Calu3 (cell line): ENCODE data around the gene OCA2. TPM values are rescaled to one million over a fixed set of nuclear protein-coding genes. Genes with fewer than 3 reads are reported as not detected.

Source experiments
- BruUV-seq: library from RNA; stranded (reverse); fragments of 400-500 nt; replicated peaks from 2 replicates; lab custom pipeline; 2021; lab: Mats Ljungman, UMichigan
- CTCF ChIA-PET: fragments of 300-600 bp; sonication (Branson Sonifier 250); formaldehyde crosslinking; loops from one replicate; lab custom pipeline; 2022; ENCODE audit warnings: antibody characterized with exemption; lab: Charles Lee
- DNase-seq: peaks from one replicate; pipeline ENCODE4 v3.0.0; 2022
- H3K27ac Mint-ChIP-seq: one replicate; pipeline ENCODE4 v1.8.0; 2022; ENCODE audit warnings: mixed read lengths; ENCODE audit not compliant: unreplicated experiment
- H3K27me3 Mint-ChIP-seq: one replicate; pipeline ENCODE4 v1.8.0; 2022; ENCODE audit warnings: mixed read lengths; ENCODE audit not compliant: unreplicated experiment
- H3K36me3 Mint-ChIP-seq: one replicate; pipeline ENCODE4 v1.8.0; 2022; ENCODE audit warnings: mild to moderate bottlenecking, moderate library complexity, mixed read lengths; ENCODE audit not compliant: insufficient read depth, unreplicated experiment
- H3K4me1 Mint-ChIP-seq: one replicate; pipeline ENCODE4 v1.8.0; 2022; ENCODE audit warnings: mild to moderate bottlenecking, low read depth, mixed read lengths; ENCODE audit not compliant: unreplicated experiment
- H3K4me3 Mint-ChIP-seq: one replicate; pipeline ENCODE4 v1.8.0; 2022; ENCODE audit warnings: mild to moderate bottlenecking, low read depth, moderate library complexity, mixed read lengths; ENCODE audit not compliant: unreplicated experiment
- H3K9me3 Mint-ChIP-seq: one replicate; pipeline ENCODE4 v1.8.0; 2022; ENCODE audit warnings: low read depth, mixed read lengths; ENCODE audit not compliant: unreplicated experiment
- intact Hi-C: fragments of 100-400 bp; cut with micrococcal nuclease; formaldehyde crosslinking; loops from one replicate; pipeline ENCODE4 v1.10.0; 2022; ENCODE audit not compliant: unreplicated experiment
- total RNA-seq: library from RNA; stranded (reverse); gene quantifications from 2 replicates; pipeline ENCODE4 v1.2.3, GENCODE V29; 2022
- TF ChIP-seq, protein P1 (sequence below): fragments of 200-600 bp; IDR thresholded peaks from one replicate; pipeline ENCODE4 v1.8.0; 2022; ENCODE audit warnings: antibody characterized with exemption; ENCODE audit not compliant: unreplicated experiment

The OCA2 gene
- total RNA-seq, 1 experiment from 2014 or later: not detected

DNA sequence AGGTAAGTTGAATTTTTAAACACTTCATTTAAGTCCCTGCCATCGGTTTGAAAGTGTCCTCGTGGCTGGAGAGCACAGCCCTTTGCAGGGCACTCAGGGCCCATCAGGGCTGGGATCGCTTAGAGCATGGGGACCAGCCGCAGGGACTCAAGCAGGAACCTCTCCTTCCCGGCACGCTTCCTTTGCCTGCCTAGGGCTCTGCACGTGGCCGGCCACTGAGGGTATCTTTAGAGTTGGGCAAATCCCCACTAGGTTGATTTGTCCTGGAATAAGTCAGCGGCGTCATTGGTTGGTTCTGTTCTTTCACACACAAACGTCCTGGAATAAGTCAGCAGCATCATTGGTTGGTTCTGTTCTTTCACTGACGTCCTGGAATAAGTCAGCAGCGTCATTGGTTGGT is 131.6 kb downstream of the OCA2 start:
- no TSS peak for BruUV-seq
- CTCF ChIA-PET: no interaction called here

DNA sequence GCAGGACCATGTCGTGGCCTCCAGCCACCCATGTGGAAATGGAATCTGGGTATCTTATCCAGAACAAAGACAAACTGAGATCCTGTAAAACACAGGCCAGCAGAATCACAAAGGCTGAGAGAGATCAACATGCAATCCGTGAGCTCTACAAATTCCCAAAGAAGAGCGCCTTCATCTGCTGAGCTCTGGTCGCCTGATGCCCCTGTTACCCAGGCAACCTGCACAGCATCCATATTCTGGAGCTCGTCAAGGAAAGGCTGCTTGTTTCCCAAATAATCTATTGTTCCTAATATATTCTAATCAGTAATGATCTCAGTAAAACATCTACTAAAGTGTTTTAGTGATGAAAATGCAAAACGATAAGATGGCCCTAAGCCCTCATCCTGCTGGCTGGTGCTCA is 133.6 kb downstream of the OCA2 start:
- CTCF ChIA-PET: no interaction called here
- Mint-ChIP-seq H3K27ac (no peak overlapping the region), H3K4me3 (no peak overlapping the region), H3K36me3 (no peaks in the 10 kb centered on the region), H3K4me1 (no peaks in the 10 kb centered on the region), H3K27me3 (no peaks in the 10 kb centered on the region), H3K9me3 (no peaks in the 10 kb centered on the region)
- intact Hi-C loops: no loop called here
- no TSS peak for BruUV-seq
- TF ChIP-seq, protein P1, sequence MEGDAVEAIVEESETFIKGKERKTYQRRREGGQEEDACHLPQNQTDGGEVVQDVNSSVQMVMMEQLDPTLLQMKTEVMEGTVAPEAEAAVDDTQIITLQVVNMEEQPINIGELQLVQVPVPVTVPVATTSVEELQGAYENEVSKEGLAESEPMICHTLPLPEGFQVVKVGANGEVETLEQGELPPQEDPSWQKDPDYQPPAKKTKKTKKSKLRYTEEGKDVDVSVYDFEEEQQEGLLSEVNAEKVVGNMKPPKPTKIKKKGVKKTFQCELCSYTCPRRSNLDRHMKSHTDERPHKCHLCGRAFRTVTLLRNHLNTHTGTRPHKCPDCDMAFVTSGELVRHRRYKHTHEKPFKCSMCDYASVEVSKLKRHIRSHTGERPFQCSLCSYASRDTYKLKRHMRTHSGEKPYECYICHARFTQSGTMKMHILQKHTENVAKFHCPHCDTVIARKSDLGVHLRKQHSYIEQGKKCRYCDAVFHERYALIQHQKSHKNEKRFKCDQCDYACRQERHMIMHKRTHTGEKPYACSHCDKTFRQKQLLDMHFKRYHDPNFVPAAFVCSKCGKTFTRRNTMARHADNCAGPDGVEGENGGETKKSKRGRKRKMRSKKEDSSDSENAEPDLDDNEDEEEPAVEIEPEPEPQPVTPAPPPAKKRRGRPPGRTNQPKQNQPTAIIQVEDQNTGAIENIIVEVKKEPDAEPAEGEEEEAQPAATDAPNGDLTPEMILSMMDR: no peak
- DNase-seq: no peak

More for the DNA sequence above, 131.6 kb downstream of the OCA2 start:
- H3K36me3 Mint-ChIP-seq: no peaks in the 10 kb centered on the region
- H3K27ac Mint-ChIP-seq: no peak overlapping the region
- H3K4me3 Mint-ChIP-seq: no peak overlapping the region
- no peak for DNase-seq
- H3K9me3 Mint-ChIP-seq: no peaks in the 10 kb centered on the region
- TF ChIP-seq, protein P1: no peak
- intact Hi-C loops: no loop called here
- no peaks in the 10 kb centered on the region for H3K4me1 Mint-ChIP-seq
- H3K27me3 Mint-ChIP-seq: no peaks in the 10 kb centered on the region

DNA sequence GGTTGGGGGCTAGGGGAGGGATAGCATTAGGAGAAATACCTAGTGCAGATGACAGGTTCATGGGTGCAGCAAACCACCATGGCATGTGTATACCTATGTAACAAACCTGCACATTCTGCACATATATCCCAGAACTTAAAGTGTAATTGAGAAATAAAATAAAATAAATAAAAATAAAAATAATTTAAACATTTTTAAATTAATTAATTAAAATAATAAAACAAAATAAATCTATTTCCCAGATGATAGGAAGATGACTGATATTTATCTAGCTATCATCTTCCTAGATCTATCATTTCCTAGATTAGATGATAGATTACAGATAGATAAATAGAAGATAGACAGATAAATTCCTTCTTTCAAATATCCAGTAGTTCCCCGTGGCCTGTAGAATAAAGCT is 137.3 kb downstream of the OCA2 start:
- TF ChIP-seq, protein P1: no peak
- H3K4me1 Mint-ChIP-seq: no peaks in the 10 kb centered on the region
- CTCF ChIA-PET: no interaction called here
- H3K27ac Mint-ChIP-seq: no peak overlapping the region
- DNase-seq: no peak
- H3K4me3 Mint-ChIP-seq: no peak overlapping the region
- H3K36me3 Mint-ChIP-seq: no peaks in the 10 kb centered on the region
- no peaks in the 10 kb centered on the region for H3K27me3 Mint-ChIP-seq
- BruUV-seq: no TSS peak
- intact Hi-C loops: no loop called here
- H3K9me3 Mint-ChIP-seq: no peaks in the 10 kb centered on the region

DNA sequence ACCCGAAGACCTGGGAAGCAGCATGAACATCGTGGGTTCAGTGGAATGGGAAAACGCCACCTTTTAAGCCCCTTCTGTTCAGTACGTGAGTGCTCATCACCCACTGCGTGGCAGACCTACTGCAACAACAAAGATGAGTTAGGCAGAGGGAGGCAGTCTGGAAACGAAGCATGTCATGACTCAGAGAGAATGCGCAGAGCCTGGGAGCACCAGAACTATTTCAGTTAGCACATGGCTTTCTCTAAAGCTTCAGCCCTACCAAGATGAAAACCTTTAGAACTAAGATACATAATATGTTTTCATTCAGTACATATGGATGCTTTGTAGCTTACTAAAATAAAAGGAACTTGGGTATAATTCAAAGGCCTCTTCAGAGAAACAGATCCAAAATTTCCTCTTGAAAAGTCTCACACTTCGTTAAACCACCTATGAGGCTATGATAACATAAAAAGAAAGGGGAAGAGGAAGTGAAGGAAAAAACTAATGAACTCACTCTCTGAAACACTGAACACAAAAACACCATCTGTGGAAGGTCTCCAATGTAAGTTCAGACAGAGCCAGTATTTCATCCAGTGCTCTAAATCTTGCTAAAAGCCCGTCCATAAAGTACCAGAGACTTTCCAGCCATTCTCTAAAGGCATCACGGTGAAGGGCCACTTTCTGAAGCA is 140.1 kb downstream of the OCA2 start:
- Mint-ChIP-seq H3K27ac (no peak overlapping the region), H3K4me3 (no peak overlapping the region), H3K27me3 (no peaks in the 10 kb centered on the region), H3K36me3 (no peaks in the 10 kb centered on the region), H3K4me1 (no peaks in the 10 kb centered on the region), H3K9me3 (no peaks in the 10 kb centered on the region)
- no peak for DNase-seq
- TF ChIP-seq, protein P1: no peak
- no TSS peak for BruUV-seq
- intact Hi-C loops: no loop called here
- CTCF ChIA-PET: no interaction called here
